H9 (cell line): ENCODE measurements around the gene XCR1. TPM values are rescaled to one million over a fixed set of nuclear protein-coding genes. Genes with fewer than 3 reads are reported as not detected.
"Not testable (repeated sequence)": the region's sequence is repeated elsewhere in the genome, so short reads cannot be mapped to it uniquely, and the experiment has no call there.

Experiments
- DNase-seq: peaks from one replicate; pipeline ENCODE4 v3.0.0-alpha.2; 2017
- H2AFZ ChIP-seq: one replicate; pipeline ENCODE4 v1.6.1; 2013; ENCODE audit warnings: mild to moderate bottlenecking, low read length, control low read depth, moderate library complexity
- H2AK5ac ChIP-seq: 2 replicates; pipeline ENCODE4 v1.6.1; 2013; ENCODE audit warnings: low read length, control low read depth, mixed read lengths; ENCODE audit not compliant: insufficient read length
- H2BK120ac ChIP-seq: one replicate; pipeline ENCODE4 v1.6.1; 2013; ENCODE audit warnings: low read depth, mild to moderate bottlenecking, low read length, control low read depth, inconsistent platforms; ENCODE audit not compliant: poor library complexity, severe bottlenecking
- H2BK12ac ChIP-seq: 2 replicates; pipeline ENCODE4 v1.6.1; 2013; ENCODE audit warnings: low read length, control low read depth, mixed read lengths, low read depth; ENCODE audit not compliant: insufficient read length
- H2BK15ac ChIP-seq: 2 replicates; pipeline ENCODE4 v1.6.1; 2013; ENCODE audit warnings: low read depth, low read length, control low read depth
- H2BK20ac ChIP-seq: one replicate; pipeline ENCODE4 v1.6.1; 2013; ENCODE audit warnings: low read depth, mild to moderate bottlenecking, low read length, control low read depth, inconsistent platforms; ENCODE audit not compliant: poor library complexity, severe bottlenecking
- H2BK5ac ChIP-seq: 2 replicates; pipeline ENCODE4 v1.6.1; 2013; ENCODE audit warnings: low read length, control low read depth, mixed read lengths; ENCODE audit not compliant: insufficient read length
- H3K14ac ChIP-seq: 2 replicates; pipeline ENCODE4 v1.6.1; 2013; ENCODE audit warnings: low read length, control low read depth; ENCODE audit not compliant: insufficient read depth
- H3K18ac ChIP-seq: 2 replicates; pipeline ENCODE4 v1.6.1; 2013; ENCODE audit warnings: low read depth, mild to moderate bottlenecking, mixed read lengths, low read length, control low read depth; ENCODE audit not compliant: insufficient read length
- H3K23ac ChIP-seq: 2 replicates; pipeline ENCODE4 v1.6.1; 2013; ENCODE audit warnings: low read length, control low read depth, mixed read lengths, low read depth; ENCODE audit not compliant: insufficient read length
- H3K23me2 ChIP-seq: 2 replicates; pipeline ENCODE4 v1.6.1; 2013; ENCODE audit warnings: low read depth, mild to moderate bottlenecking, mixed read lengths, low read length, control low read depth; ENCODE audit not compliant: insufficient read length, poor library complexity, severe bottlenecking
- H3K27ac ChIP-seq: 2 replicates; pipeline ENCODE4 v1.5.1; 2013; ENCODE audit warnings: low read length, control low read depth, mixed read lengths, low read depth; ENCODE audit not compliant: insufficient read length
- H3K27me3 ChIP-seq: 2 replicates; pipeline ENCODE4 v1.6.1; 2013; ENCODE audit warnings: low read length, control low read depth, inconsistent platforms; ENCODE audit not compliant: insufficient read depth
- H3K4ac ChIP-seq: 2 replicates; pipeline ENCODE4 v1.6.1; 2013; ENCODE audit warnings: low read depth, mild to moderate bottlenecking, control low read depth, inconsistent platforms, low read length, moderate library complexity
- H3K4me1 ChIP-seq: 2 replicates; pipeline ENCODE4 v1.6.1; 2013; ENCODE audit warnings: low read length, control low read depth, inconsistent platforms; ENCODE audit not compliant: insufficient read depth
- H3K4me2 ChIP-seq: 2 replicates; pipeline ENCODE4 v1.6.1; 2013; ENCODE audit warnings: low read length, control low read depth, mixed read lengths; ENCODE audit not compliant: insufficient read length, insufficient read depth
- H3K56ac ChIP-seq: 2 replicates; pipeline ENCODE4 v1.6.1; 2013; ENCODE audit warnings: low read depth, mild to moderate bottlenecking, mixed read lengths, low read length, control low read depth; ENCODE audit not compliant: insufficient read length
- H3K79me1 ChIP-seq: 2 replicates; pipeline ENCODE4 v1.6.1; 2013; ENCODE audit warnings: low read depth, mild to moderate bottlenecking, moderate library complexity, low read length, control low read depth, inconsistent platforms; ENCODE audit not compliant: insufficient read depth, poor library complexity, severe bottlenecking
- H3K79me2 ChIP-seq: 2 replicates; pipeline ENCODE4 v1.6.1; 2013; ENCODE audit warnings: low read length, control low read depth, inconsistent platforms; ENCODE audit not compliant: insufficient read depth
- H3K9ac ChIP-seq: 2 replicates; pipeline ENCODE4 v1.6.1; 2013; ENCODE audit warnings: low read length, control low read depth, mixed read lengths; ENCODE audit not compliant: insufficient read length; ENCODE audit errors: extremely low read depth
- H3K9me3 ChIP-seq: one replicate; pipeline ENCODE4 v1.6.1; 2013; ENCODE audit warnings: low read depth, low read length, inconsistent platforms; ENCODE audit not compliant: control insufficient read depth
- H3T11ph ChIP-seq: one replicate; pipeline ENCODE4 v1.6.1; 2013; ENCODE audit warnings: mild to moderate bottlenecking, low read length, control low read depth, inconsistent platforms
- H4K20me1 ChIP-seq: one replicate; pipeline ENCODE4 v1.6.1; 2013; ENCODE audit not compliant: control insufficient read depth, insufficient read length, insufficient read depth
- H4K5ac ChIP-seq: 2 replicates; pipeline ENCODE4 v1.6.1; 2013; ENCODE audit warnings: low read depth, mild to moderate bottlenecking, mixed read lengths, low read length, control low read depth; ENCODE audit not compliant: insufficient read length
- H4K8ac ChIP-seq: replicated peaks from 2 replicates; pipeline ENCODE4 v1.6.1; 2013; ENCODE audit warnings: low read length, control low read depth, mixed read lengths, low read depth; ENCODE audit not compliant: insufficient read length
- H4K91ac ChIP-seq: 2 replicates; pipeline ENCODE4 v1.6.1; 2013; ENCODE audit warnings: low read depth, mild to moderate bottlenecking, moderate library complexity, mixed read lengths, low read length, control low read depth; ENCODE audit not compliant: insufficient read length
- H3K27ac Mint-ChIP-seq, 3 experiments: 2 replicates in 2 of 3; 3 replicates in 1 of 3; pipeline ENCODE4 v1.8.0; 2020 to 2021; ENCODE audit warnings: mixed read lengths in 3 of 3, mild to moderate bottlenecking in 1 of 3, moderate library complexity in 1 of 3
- H3K27me3 Mint-ChIP-seq: 2 replicates; pipeline ENCODE4 v1.8.0; 2021; ENCODE audit warnings: low read depth, mild to moderate bottlenecking, moderate library complexity, mixed read lengths
- H3K36me3 Mint-ChIP-seq, 3 experiments: 2 replicates in 2 of 3; 3 replicates in 1 of 3; pipeline ENCODE4 v1.8.0; 2020 to 2021; ENCODE audit warnings: low read depth in 3 of 3, mixed read lengths in 3 of 3; ENCODE audit not compliant: insufficient read depth in 1 of 3
- H3K4me1 Mint-ChIP-seq, 2 experiments: 2 replicates each; pipeline ENCODE4 v1.8.0; 2020; ENCODE audit warnings: mixed read lengths in 2 of 2
- H3K4me3 Mint-ChIP-seq, 2 experiments: 2 replicates in 1 of 2; 3 replicates in 1 of 2; pipeline ENCODE4 v1.8.0; 2020 to 2021; ENCODE audit warnings: mild to moderate bottlenecking in 2 of 2, mixed read lengths in 2 of 2, moderate library complexity in 1 of 2
- H3K9me3 Mint-ChIP-seq, 2 experiments: 2 replicates in 1 of 2; 3 replicates in 1 of 2; pipeline ENCODE4 v1.8.0; 2020; ENCODE audit warnings: mild to moderate bottlenecking in 2 of 2, mixed read lengths in 2 of 2, moderate library complexity in 1 of 2
- CTCF ChIP-seq: fragments of 200-600 bp; sonication (generic); conservative IDR thresholded peaks from 3 replicates; pipeline ENCODE4 v1.8.0; 2021; ENCODE audit warnings: antibody characterized with exemption, mild to moderate bottlenecking
- WGBS: extraction: QIAGEN DNeasy Blood & Tissue Kit; methylation state at CpG from one replicate; pipeline ENCODE4 v1.1.7; 2013; ENCODE audit warnings: missing lambda C conversion rate, low lambda C conversion rate, mixed read lengths; ENCODE audit not compliant: insufficient read length; ENCODE audit errors: extremely low coverage; 5-methylcytosine and 5-hydroxymethylcytosine counted together
- total RNA-seq: library from RNA; stranded (reverse); gene quantifications from 2 replicates; pipeline ENCODE4 v1.2.1, GENCODE V29; 2021

The XCR1 gene
- total RNA-seq, 1 experiment from 2014 or later: not detected

GRCh38 chr3:46053265-46053664 is 26.0 kb upstream of the XCR1 start:
- not testable (repeated sequence) for H3K9me3 ChIP-seq, H3K4me2 ChIP-seq, H2AFZ ChIP-seq, H3K4me3 Mint-ChIP-seq, H4K8ac ChIP-seq, H3K23me2 ChIP-seq, H3K79me1 ChIP-seq, H4K91ac ChIP-seq, DNase-seq, H2BK120ac ChIP-seq, H3K14ac ChIP-seq, H2AK5ac ChIP-seq, H3K27me3 ChIP-seq, H3K23ac ChIP-seq, H3K18ac ChIP-seq, H2BK20ac ChIP-seq, H3K4ac ChIP-seq, H4K5ac ChIP-seq, H3K9ac ChIP-seq, H3K36me3 Mint-ChIP-seq, H3K56ac ChIP-seq, H3K79me2 ChIP-seq, H2BK5ac ChIP-seq, H4K20me1 ChIP-seq, H3T11ph ChIP-seq, H2BK12ac ChIP-seq, H3K9me3 Mint-ChIP-seq, H3K4me1 ChIP-seq, H3K27me3 Mint-ChIP-seq, H3K4me1 Mint-ChIP-seq, H2BK15ac ChIP-seq, H3K27ac ChIP-seq, H3K27ac Mint-ChIP-seq
- WGBS: no CpG with 5 or more reads among the region's 8 CpGs
- peak; percentile 50 for TF ChIP-seq CTCF
